ENCODE data around the gene CT45A3.
"Not testable (repeated sequence)": the region's sequence is repeated elsewhere in the genome, so short reads cannot be mapped to it uniquely, and the experiment has no call there.

The CT45A3 gene, protein sequence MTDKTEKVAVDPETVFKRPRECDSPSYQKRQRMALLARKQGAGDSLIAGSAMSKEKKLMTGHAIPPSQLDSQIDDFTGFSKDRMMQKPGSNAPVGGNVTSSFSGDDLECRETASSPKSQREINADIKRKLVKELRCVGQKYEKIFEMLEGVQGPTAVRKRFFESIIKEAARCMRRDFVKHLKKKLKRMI

DNA sequence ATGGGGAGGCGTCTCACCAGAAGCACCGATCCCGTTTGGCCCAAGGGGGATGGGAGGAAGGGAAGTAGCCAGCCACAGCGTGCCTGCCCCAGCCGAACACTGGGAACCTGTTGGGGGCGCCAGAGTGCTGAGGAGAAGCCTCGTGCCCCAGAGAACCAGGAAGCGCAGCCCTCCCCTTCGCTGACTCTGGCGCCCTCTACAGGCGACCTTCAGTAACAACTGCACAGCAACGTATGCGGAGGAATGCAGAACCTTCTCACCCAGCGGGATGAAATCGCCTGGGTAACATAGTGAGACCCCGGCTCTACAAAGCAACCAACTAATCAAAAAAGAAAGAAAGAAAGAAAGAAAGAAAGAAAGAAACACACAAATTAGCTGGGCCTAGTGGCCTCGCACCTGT lies at the start of gene CT45A3:
TSS of gene CT45A3 (minus strand) at position 101 of the 400 bp plus-strand sequence. CDS start 3,747 bp downstream, outside the sequence.
- H3K27me3 ChIP-seq (ENCODE audit: control insufficient read depth in 2 of 2, insufficient read depth in 2 of 2, low read length in 2 of 2); H3K27ac ChIP-seq (ENCODE audit: low read depth in 2 of 2, low read length in 2 of 2); H3K4me3 ChIP-seq (ENCODE audit: low read length in 2 of 2); H3K4me1 ChIP-seq (ENCODE audit: control insufficient read depth in 2 of 2, insufficient read depth in 2 of 2, low read length in 2 of 2); H3K9ac ChIP-seq (ENCODE audit: low read depth in 1 of 2, low read length in 2 of 2); H3K36me3 ChIP-seq (ENCODE audit: control insufficient read depth in 2 of 2, insufficient read depth in 2 of 2, low read length in 2 of 2); H3K9me3 ChIP-seq (ENCODE audit: control insufficient read depth in 2 of 2, low read length in 2 of 2): not testable (repeated sequence)

DNA sequence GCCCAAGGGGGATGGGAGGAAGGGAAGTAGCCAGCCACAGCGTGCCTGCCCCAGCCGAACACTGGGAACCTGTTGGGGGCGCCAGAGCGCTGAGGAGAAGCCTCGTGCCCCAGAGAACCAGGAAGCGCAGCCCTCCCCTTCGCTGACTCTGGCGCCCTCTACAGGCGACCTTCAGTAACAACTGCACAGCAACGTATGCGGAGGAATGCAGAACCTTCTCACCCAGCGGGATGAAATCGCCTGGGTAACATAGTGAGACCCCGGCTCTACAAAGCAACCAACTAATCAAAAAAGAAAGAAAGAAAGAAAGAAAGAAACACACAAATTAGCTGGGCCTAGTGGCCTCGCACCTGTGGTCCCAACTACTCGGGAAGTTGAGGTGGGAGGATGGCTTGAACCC lies 34.7 kb upstream of the CT45A3 start, which contains the start of gene CT45A6:
TSS of gene CT45A6 (minus strand) at position 101 of the 400 bp plus-strand sequence. CDS start 3,794 bp downstream, outside the sequence.
- H3K36me3 ChIP-seq (ENCODE audit: control insufficient read depth in 2 of 2, insufficient read depth in 2 of 2, low read length in 2 of 2): not testable (repeated sequence)

DNA sequence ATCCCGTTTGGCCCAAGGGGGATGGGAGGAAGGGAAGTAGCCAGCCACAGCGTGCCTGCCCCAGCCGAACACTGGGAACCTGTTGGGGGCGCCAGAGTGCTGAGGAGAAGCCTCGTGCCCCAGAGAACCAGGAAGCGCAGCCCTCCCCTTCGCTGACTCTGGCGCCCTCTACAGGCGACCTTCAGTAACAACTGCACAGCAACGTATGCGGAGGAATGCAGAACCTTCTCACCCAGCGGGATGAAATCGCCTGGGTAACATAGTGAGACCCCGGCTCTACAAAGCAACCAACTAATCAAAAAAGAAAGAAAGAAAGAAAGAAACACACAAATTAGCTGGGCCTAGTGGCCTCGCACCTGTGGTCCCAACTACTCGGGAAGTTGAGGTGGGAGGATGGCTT lies 17.4 kb upstream of the CT45A3 start, which contains the start of gene CT45A5:
TSS of gene CT45A5 (minus strand) at position 101 of the 400 bp plus-strand sequence. CDS start 3,774 bp downstream, outside the sequence.
- not testable (repeated sequence) for H3K27ac ChIP-seq (ENCODE audit: low read depth in 2 of 2, low read length in 2 of 2); H3K4me1 ChIP-seq (ENCODE audit: control insufficient read depth in 2 of 2, insufficient read depth in 2 of 2, low read length in 2 of 2)

More for the DNA sequence above, 34.7 kb upstream of the CT45A3 start, which contains the start of gene CT45A6:
- not testable (repeated sequence) for H3K4me3 ChIP-seq (ENCODE audit: low read length in 2 of 2); H3K9ac ChIP-seq (ENCODE audit: low read depth in 1 of 2, low read length in 2 of 2); H3K27ac ChIP-seq (ENCODE audit: low read depth in 2 of 2, low read length in 2 of 2); H3K4me1 ChIP-seq (ENCODE audit: control insufficient read depth in 2 of 2, insufficient read depth in 2 of 2, low read length in 2 of 2); H3K9me3 ChIP-seq (ENCODE audit: control insufficient read depth in 2 of 2, low read length in 2 of 2); H3K27me3 ChIP-seq (ENCODE audit: control insufficient read depth in 2 of 2, insufficient read depth in 2 of 2, low read length in 2 of 2)

DNA sequence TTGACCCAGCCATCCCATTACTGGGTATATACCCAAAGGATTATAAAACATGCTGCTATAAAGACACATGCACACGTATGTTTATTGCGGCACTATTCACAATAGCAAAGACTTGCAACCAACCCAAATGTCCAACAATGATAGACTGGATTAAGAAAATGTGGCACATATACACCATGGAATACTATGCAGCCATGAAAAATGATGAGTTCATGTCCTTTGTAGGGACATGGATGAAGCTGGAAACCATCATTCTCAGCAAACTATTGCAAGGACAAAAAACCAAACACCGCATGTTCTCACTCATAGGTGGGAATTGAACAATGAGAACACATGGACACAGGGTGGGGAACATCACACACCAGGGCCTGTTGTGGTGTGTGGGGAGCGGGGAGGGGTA lies 23.3 kb downstream of the CT45A3 start:
- H3K9me3 ChIP-seq (ENCODE audit: control insufficient read depth in 2 of 2, low read length in 2 of 2); H3K4me1 ChIP-seq (ENCODE audit: control insufficient read depth in 2 of 2, insufficient read depth in 2 of 2, low read length in 2 of 2); H3K9ac ChIP-seq (ENCODE audit: low read depth in 1 of 2, low read length in 2 of 2); H3K27me3 ChIP-seq (ENCODE audit: control insufficient read depth in 2 of 2, insufficient read depth in 2 of 2, low read length in 2 of 2); H3K4me3 ChIP-seq (ENCODE audit: low read length in 2 of 2); H3K27ac ChIP-seq (ENCODE audit: low read depth in 2 of 2, low read length in 2 of 2); H3K36me3 ChIP-seq (ENCODE audit: control insufficient read depth in 2 of 2, insufficient read depth in 2 of 2, low read length in 2 of 2): not testable (repeated sequence)

More for the DNA sequence above, 17.4 kb upstream of the CT45A3 start, which contains the start of gene CT45A5:
- not testable (repeated sequence) for H3K36me3 ChIP-seq (ENCODE audit: control insufficient read depth in 2 of 2, insufficient read depth in 2 of 2, low read length in 2 of 2); H3K4me3 ChIP-seq (ENCODE audit: low read length in 2 of 2); H3K27me3 ChIP-seq (ENCODE audit: control insufficient read depth in 2 of 2, insufficient read depth in 2 of 2, low read length in 2 of 2); H3K9me3 ChIP-seq (ENCODE audit: control insufficient read depth in 2 of 2, low read length in 2 of 2); H3K9ac ChIP-seq (ENCODE audit: low read depth in 1 of 2, low read length in 2 of 2)

DNA sequence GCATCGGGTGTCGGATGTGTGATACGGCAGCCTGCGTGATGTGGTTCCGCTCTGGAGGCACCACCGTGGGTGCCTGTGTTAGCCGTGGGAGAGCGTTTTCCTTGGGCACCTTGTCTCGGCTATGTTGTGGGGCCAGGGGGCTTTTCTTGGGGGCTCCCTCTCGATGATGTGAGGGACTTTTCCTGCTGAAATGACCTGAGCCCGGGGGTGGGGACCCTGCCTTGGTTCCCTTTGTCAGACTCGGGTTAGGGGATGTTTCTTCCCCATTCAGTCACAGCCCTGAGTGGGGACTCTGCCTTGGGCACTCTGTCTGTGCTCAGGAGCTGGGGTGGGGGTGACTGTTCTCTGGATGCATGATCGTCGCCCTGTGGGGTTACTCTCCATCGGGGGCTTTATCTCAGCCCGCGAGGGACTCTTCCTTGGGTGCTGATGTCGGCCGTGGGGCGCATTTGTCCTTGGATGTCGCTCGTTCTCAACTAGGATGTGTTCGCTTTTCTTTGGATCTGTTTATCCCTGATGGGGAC lies 26.7 kb downstream of the CT45A3 start:
- Histone ChIP-seq H3K9me3 (ENCODE audit: control insufficient read depth in 2 of 2, low read length in 2 of 2) (no peaks in the 10 kb centered on the region), H3K27ac (ENCODE audit: low read depth in 2 of 2, low read length in 2 of 2) (no peak overlapping the region), H3K9ac (ENCODE audit: low read depth in 1 of 2, low read length in 2 of 2) (no peak overlapping the region), H3K27me3 (ENCODE audit: control insufficient read depth in 2 of 2, insufficient read depth in 2 of 2, low read length in 2 of 2) (no peaks in the 10 kb centered on the region), H3K4me1 (ENCODE audit: control insufficient read depth in 2 of 2, insufficient read depth in 2 of 2, low read length in 2 of 2) (no peaks in the 10 kb centered on the region), H3K4me3 (ENCODE audit: low read length in 2 of 2) (no peak overlapping the region), H3K36me3 (ENCODE audit: control insufficient read depth in 2 of 2, insufficient read depth in 2 of 2, low read length in 2 of 2) (no peaks in the 10 kb centered on the region)

DNA sequence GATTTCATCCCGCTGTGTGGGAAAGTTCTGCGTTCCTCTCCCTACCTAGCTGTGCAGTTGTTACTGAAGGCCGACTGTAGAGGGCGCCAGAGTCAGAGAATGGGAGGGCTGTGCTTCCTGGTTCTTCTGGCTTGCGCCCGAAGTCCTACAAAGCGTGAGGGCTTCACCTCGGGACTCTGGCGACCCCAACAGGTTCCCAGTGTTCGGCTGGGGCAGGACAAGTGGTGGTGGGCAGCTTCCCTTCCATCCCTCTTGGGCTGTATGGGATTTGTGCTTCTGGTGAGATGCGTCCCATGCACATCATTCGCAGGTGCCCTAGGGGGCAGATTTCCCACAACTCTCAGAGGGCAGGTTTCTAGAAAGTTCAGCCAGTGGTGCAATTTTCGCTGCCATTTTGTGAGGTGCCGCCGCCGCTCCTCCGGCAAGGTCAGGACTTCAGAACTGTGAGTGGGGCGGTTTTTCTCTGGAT lies 27.3 kb downstream of the CT45A3 start:
- H3K36me3 ChIP-seq (ENCODE audit: control insufficient read depth in 2 of 2, insufficient read depth in 2 of 2, low read length in 2 of 2): no peaks in the 10 kb centered on the region

DNA sequence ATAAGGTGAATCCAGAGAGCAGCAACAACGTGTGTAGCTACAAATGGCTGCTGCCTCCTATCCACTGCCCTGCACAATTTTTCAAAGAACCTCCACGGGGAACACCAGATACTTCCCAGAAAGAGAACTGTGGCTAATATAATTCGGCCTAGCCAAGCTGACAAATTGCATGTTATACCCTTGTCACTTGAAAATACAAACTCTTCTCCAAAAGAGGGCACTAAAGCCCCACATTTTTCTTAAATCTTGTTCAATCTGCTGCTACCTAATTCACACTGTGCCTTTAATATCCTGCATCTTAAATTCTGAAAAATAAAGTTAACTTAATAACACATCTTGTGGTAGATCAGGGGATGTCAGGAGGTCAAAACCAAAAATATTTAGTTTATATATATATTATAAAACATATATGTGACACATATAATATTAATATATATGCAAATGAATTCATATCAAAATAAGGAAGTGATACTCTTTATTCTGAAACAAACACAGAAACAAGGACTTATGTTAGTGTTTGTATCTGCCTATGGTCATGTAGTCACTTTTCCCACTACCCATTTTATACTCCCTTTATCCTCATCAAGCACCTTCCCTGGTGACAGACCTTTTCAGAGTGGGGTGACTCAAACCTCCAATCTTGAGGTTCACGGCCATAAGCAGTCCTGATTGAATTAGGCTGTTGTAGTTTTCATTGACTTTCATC lies 30.5 kb downstream of the CT45A3 start:
- no peaks in the 10 kb centered on the region for H3K36me3 ChIP-seq (ENCODE audit: control insufficient read depth in 2 of 2, insufficient read depth in 2 of 2, low read length in 2 of 2)
- H3K27me3 ChIP-seq (ENCODE audit: control insufficient read depth in 2 of 2, insufficient read depth in 2 of 2, low read length in 2 of 2): no peaks in the 10 kb centered on the region
- H3K4me1 ChIP-seq (ENCODE audit: control insufficient read depth in 2 of 2, insufficient read depth in 2 of 2, low read length in 2 of 2): no peaks in the 10 kb centered on the region
- H3K4me3 ChIP-seq (ENCODE audit: low read length in 2 of 2): no peak overlapping the region
- H3K9me3 ChIP-seq (ENCODE audit: control insufficient read depth in 2 of 2, low read length in 2 of 2): no peaks in the 10 kb centered on the region
- no peak overlapping the region for H3K27ac ChIP-seq (ENCODE audit: low read depth in 2 of 2, low read length in 2 of 2)
- H3K9ac ChIP-seq (ENCODE audit: low read depth in 1 of 2, low read length in 2 of 2): no peak overlapping the region

More for the DNA sequence above, 27.3 kb downstream of the CT45A3 start:
- no peak overlapping the region for H3K27ac ChIP-seq (ENCODE audit: low read depth in 2 of 2, low read length in 2 of 2)
- no peaks in the 10 kb centered on the region for H3K9me3 ChIP-seq (ENCODE audit: control insufficient read depth in 2 of 2, low read length in 2 of 2)
- no peak overlapping the region for H3K9ac ChIP-seq (ENCODE audit: low read depth in 1 of 2, low read length in 2 of 2)
- H3K4me1 ChIP-seq (ENCODE audit: control insufficient read depth in 2 of 2, insufficient read depth in 2 of 2, low read length in 2 of 2): no peaks in the 10 kb centered on the region
- no peaks in the 10 kb centered on the region for H3K27me3 ChIP-seq (ENCODE audit: control insufficient read depth in 2 of 2, insufficient read depth in 2 of 2, low read length in 2 of 2)
- H3K4me3 ChIP-seq (ENCODE audit: low read length in 2 of 2): no peak overlapping the region

DNA sequence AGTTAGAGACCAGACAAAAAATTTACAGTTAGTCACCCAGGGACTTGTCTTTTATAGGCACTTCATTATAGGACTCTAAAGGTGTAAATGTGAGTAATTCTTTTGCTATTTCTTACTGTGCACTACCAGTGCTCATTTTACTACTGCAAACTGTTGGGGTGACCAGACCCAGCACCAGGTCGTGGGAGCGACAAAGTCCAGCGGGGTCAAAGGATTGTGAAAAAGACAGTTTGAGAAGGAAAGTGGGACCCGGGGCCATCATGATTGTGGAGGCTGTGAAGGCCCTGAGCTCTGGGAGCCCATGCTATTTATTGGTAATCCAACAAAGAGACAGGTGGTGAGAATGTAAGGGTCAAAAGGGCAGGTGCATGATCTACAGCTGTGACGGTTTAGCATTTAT lies 33.3 kb downstream of the CT45A3 start:
- H3K27me3 ChIP-seq (ENCODE audit: control insufficient read depth in 2 of 2, insufficient read depth in 2 of 2, low read length in 2 of 2); H3K9me3 ChIP-seq (ENCODE audit: control insufficient read depth in 2 of 2, low read length in 2 of 2); H3K36me3 ChIP-seq (ENCODE audit: control insufficient read depth in 2 of 2, insufficient read depth in 2 of 2, low read length in 2 of 2); H3K4me3 ChIP-seq (ENCODE audit: low read length in 2 of 2); H3K27ac ChIP-seq (ENCODE audit: low read depth in 2 of 2, low read length in 2 of 2); H3K9ac ChIP-seq (ENCODE audit: low read depth in 1 of 2, low read length in 2 of 2); H3K4me1 ChIP-seq (ENCODE audit: control insufficient read depth in 2 of 2, insufficient read depth in 2 of 2, low read length in 2 of 2): not testable (repeated sequence)

DNA sequence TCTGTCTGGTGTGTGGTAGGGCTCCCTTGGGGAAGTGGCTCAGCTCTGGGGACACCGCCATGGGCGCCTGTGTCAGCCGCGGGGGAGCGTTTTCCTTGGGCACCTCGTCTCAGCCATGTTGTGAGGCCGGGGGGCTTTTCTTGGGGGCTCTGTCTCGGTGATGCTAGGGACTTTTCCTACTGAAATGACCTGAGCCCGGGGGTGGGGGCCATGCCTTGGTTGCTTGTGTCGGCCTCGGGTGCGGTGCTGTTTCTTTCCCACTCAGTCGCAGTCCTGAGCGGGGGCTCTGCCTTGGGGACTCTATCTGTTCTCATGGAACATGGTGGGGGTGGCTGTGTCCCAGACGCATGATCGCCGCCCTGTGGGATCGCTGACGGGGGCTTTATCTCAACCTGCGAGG lies 54.2 kb downstream of the CT45A3 start:
- H3K27ac ChIP-seq (ENCODE audit: low read depth in 2 of 2, low read length in 2 of 2): no peak overlapping the region
- H3K36me3 ChIP-seq (ENCODE audit: control insufficient read depth in 2 of 2, insufficient read depth in 2 of 2, low read length in 2 of 2): no peaks in the 10 kb centered on the region
- no peak overlapping the region for H3K4me3 ChIP-seq (ENCODE audit: low read length in 2 of 2)
- H3K9me3 ChIP-seq (ENCODE audit: control insufficient read depth in 2 of 2, low read length in 2 of 2): no peaks in the 10 kb centered on the region
- H3K4me1 ChIP-seq (ENCODE audit: control insufficient read depth in 2 of 2, insufficient read depth in 2 of 2, low read length in 2 of 2): no peaks in the 10 kb centered on the region
- H3K9ac ChIP-seq (ENCODE audit: low read depth in 1 of 2, low read length in 2 of 2): no peak overlapping the region
- H3K27me3 ChIP-seq (ENCODE audit: control insufficient read depth in 2 of 2, insufficient read depth in 2 of 2, low read length in 2 of 2): no peaks in the 10 kb centered on the region

DNA sequence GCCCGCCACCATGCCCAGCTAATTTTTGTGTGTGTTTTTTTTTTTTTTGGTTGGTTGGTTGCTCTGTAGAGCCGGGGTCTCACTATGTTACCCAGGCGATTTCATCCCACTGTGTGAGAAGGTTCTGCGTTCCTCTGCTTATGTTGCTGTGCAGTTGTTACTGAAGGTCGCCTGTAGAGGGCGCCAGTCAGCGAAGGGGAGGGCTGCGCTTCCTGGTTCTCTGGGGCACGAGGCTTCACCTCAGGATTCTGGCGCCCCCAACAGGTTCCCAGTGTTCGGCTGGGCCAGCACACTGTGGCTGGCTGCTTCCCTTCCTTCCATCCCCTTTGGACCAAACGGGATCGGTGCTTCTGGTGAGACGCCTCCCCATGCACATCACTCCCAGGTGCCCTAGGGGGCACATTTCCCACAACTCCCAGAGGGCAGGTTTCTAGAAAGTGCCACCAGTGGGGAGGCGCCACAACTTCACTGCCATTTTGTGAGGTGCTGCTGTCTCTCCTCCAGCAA lies 54.8 kb downstream of the CT45A3 start, which contains the start of gene CT45A1:
TSS of gene CT45A1 (plus strand) at position 457 of the 507 bp plus-strand sequence. CDS start 5,302 bp downstream, outside the sequence.
- not testable (repeated sequence) for H3K9me3 ChIP-seq (ENCODE audit: control insufficient read depth in 2 of 2, low read length in 2 of 2); H3K4me3 ChIP-seq (ENCODE audit: low read length in 2 of 2); H3K27me3 ChIP-seq (ENCODE audit: control insufficient read depth in 2 of 2, insufficient read depth in 2 of 2, low read length in 2 of 2); H3K27ac ChIP-seq (ENCODE audit: low read depth in 2 of 2, low read length in 2 of 2); H3K36me3 ChIP-seq (ENCODE audit: control insufficient read depth in 2 of 2, insufficient read depth in 2 of 2, low read length in 2 of 2); H3K4me1 ChIP-seq (ENCODE audit: control insufficient read depth in 2 of 2, insufficient read depth in 2 of 2, low read length in 2 of 2); H3K9ac ChIP-seq (ENCODE audit: low read depth in 1 of 2, low read length in 2 of 2)

Data from mucosa of rectum (tissue), 2 donors.